Duodenal mucosa (tissue), 2 donors: ENCODE measurements around the gene NLRC5.

ENCODE experiments used
- H3K27ac ChIP-seq: one replicate; pipeline ENCODE4 v1.7.0; 2013; ENCODE audit warnings: low read depth, low read length
- H3K27me3 ChIP-seq, 2 donors: one replicate each; pipeline ENCODE4 v1.7.0; 2013; ENCODE audit warnings: low read length in 2 of 2, control low read depth in 1 of 2; ENCODE audit not compliant: insufficient read depth in 2 of 2, control insufficient read depth in 1 of 2
- H3K36me3 ChIP-seq, 2 donors: one replicate each; pipeline ENCODE4 v1.7.0; 2013; ENCODE audit warnings: low read length in 2 of 2, control low read depth in 1 of 2; ENCODE audit not compliant: insufficient read depth in 2 of 2, control insufficient read depth in 1 of 2
- H3K4me1 ChIP-seq, 2 donors: one replicate each; pipeline ENCODE4 v1.7.0; 2013; ENCODE audit warnings: low read length in 2 of 2, control low read depth in 1 of 2; ENCODE audit not compliant: insufficient read depth in 2 of 2, control insufficient read depth in 1 of 2
- H3K4me3 ChIP-seq, 2 donors: one replicate each; pipeline ENCODE4 v1.7.0; 2013; ENCODE audit warnings: low read length in 2 of 2, low read depth in 1 of 2
- H3K9ac ChIP-seq, 2 donors: one replicate each; pipeline ENCODE4 v1.7.0; 2013; ENCODE audit warnings: low read length in 2 of 2, low read depth in 1 of 2
- H3K9me3 ChIP-seq, 2 donors: one replicate each; pipeline ENCODE4 v1.7.0; 2013; ENCODE audit warnings: low read length in 2 of 2, control low read depth in 1 of 2; ENCODE audit not compliant: control insufficient read depth in 1 of 2

Gene NLRC5

GRCh38 chr16:57009643-57010170 is 20.4 kb downstream of the NLRC5 start:
- H3K27me3 ChIP-seq, result no peaks in the 10 kb centered on the region
- peaks cover 2 to 4% of the 10 kb centered on the region in 2 donors for H3K36me3 ChIP-seq
- H3K9me3 ChIP-seq, result no peaks in the 10 kb centered on the region
- peaks cover 3 to 6% of the 10 kb centered on the region in 2 donors for H3K4me1 ChIP-seq
- no peak overlapping the region for H3K9ac ChIP-seq
- no peak overlapping the region for H3K4me3 ChIP-seq
- H3K27ac ChIP-seq, result no peak overlapping the region

GRCh38 chr16:57012353-57012752 is 23.0 kb downstream of the NLRC5 start:
- no peaks in the 10 kb centered on the region for H3K9me3 ChIP-seq
- no peak overlapping the region for H3K9ac ChIP-seq
- no peak overlapping the region for H3K4me3 ChIP-seq
- H3K4me1 ChIP-seq, result peaks cover 3 to 6% of the 10 kb centered on the region in 2 donors
- peaks cover 0 to 4% of the 10 kb centered on the region in 2 donors for H3K36me3 ChIP-seq
- H3K27ac ChIP-seq, result no peak overlapping the region
- H3K27me3 ChIP-seq, result no peaks in the 10 kb centered on the region

- no peak overlapping the region for H3K9ac ChIP-seq
- no peak overlapping the region for H3K27ac ChIP-seq
- no peaks in the 10 kb centered on the region for H3K9me3 ChIP-seq
- peaks cover 5 to 12% of the 10 kb centered on the region in 2 donors for H3K36me3 ChIP-seq
- H3K4me3 ChIP-seq, result no peak overlapping the region
- H3K27me3 ChIP-seq, result no peaks in the 10 kb centered on the region
- peaks cover 3 to 6% of the 10 kb centered on the region in 2 donors for H3K4me1 ChIP-seq
Measured at GRCh38 chr16:57013229-57013628, 23.9 kb downstream of the NLRC5 start.

- Histone ChIP-seq H3K27ac (no peak overlapping the region), H3K9ac (peak overlapping the region in 1 of 2 donors; percentile 10), H3K4me3 (no peak overlapping the region), H3K9me3 (no peaks in the 10 kb centered on the region), H3K4me1 (peaks cover 3 to 6% of the 10 kb centered on the region in 2 donors), H3K36me3 (peaks cover 10 to 15% of the 10 kb centered on the region in 2 donors), H3K27me3 (no peaks in the 10 kb centered on the region)
Measured at GRCh38 chr16:57013902-57014301, 24.5 kb downstream of the NLRC5 start.

- no peak overlapping the region for H3K4me3 ChIP-seq
- no peak overlapping the region for H3K27ac ChIP-seq
- no peak overlapping the region for H3K9ac ChIP-seq
- H3K27me3 ChIP-seq, result no peaks in the 10 kb centered on the region
- H3K4me1 ChIP-seq, result peaks cover 3 to 6% of the 10 kb centered on the region in 2 donors
- H3K36me3 ChIP-seq, result peaks cover 22 to 28% of the 10 kb centered on the region in 2 donors
- H3K9me3 ChIP-seq, result no peaks in the 10 kb centered on the region
Measured at GRCh38 chr16:57016301-57016700, 26.9 kb downstream of the NLRC5 start.

GRCh38 chr16:57016831-57017230 is 27.5 kb downstream of the NLRC5 start:
- peaks cover 27 to 34% of the 10 kb centered on the region in 2 donors for H3K36me3 ChIP-seq
- H3K9me3 ChIP-seq, result no peaks in the 10 kb centered on the region
- no peak overlapping the region for H3K27ac ChIP-seq
- no peaks in the 10 kb centered on the region for H3K27me3 ChIP-seq
- H3K4me1 ChIP-seq, result peaks cover 3 to 6% of the 10 kb centered on the region in 2 donors
- H3K4me3 ChIP-seq, result no peak overlapping the region
- no peak overlapping the region for H3K9ac ChIP-seq

GRCh38 chr16:57017251-57017650 is 27.9 kb downstream of the NLRC5 start:
- Histone ChIP-seq H3K9ac (no peak overlapping the region), H3K4me3 (no peak overlapping the region), H3K36me3 (peaks cover 32 to 38% of the 10 kb centered on the region in 2 donors), H3K27me3 (no peaks in the 10 kb centered on the region), H3K9me3 (no peaks in the 10 kb centered on the region), H3K4me1 (peaks cover 3 to 6% of the 10 kb centered on the region in 2 donors), H3K27ac (no peak overlapping the region)

GRCh38 chr16:57019746-57020145 is 30.4 kb downstream of the NLRC5 start:
- Histone ChIP-seq H3K9ac (no peak overlapping the region), H3K4me3 (no peak overlapping the region), H3K36me3 (peaks cover 42 to 52% of the 10 kb centered on the region in 2 donors), H3K9me3 (no peaks in the 10 kb centered on the region), H3K27me3 (no peaks in the 10 kb centered on the region), H3K27ac (no peak overlapping the region), H3K4me1 (no peaks in the 10 kb centered on the region)

- no peak overlapping the region for H3K27ac ChIP-seq
- H3K9me3 ChIP-seq, result no peaks in the 10 kb centered on the region
- peaks cover 0 to 1% of the 10 kb centered on the region in 2 donors for H3K4me1 ChIP-seq
- no peak overlapping the region for H3K4me3 ChIP-seq
- no peak overlapping the region for H3K9ac ChIP-seq
- H3K27me3 ChIP-seq, result no peaks in the 10 kb centered on the region
- H3K36me3 ChIP-seq, result peaks cover 42 to 52% of the 10 kb centered on the region in 2 donors
Measured at GRCh38 chr16:57020651-57021050, 31.3 kb downstream of the NLRC5 start.

GRCh38 chr16:57021757-57022156 is 32.4 kb downstream of the NLRC5 start:
- Histone ChIP-seq H3K36me3 (peaks cover 42 to 55% of the 10 kb centered on the region in 2 donors), H3K4me1 (peaks cover 0 to 10% of the 10 kb centered on the region in 2 donors), H3K9ac (no peak overlapping the region), H3K27ac (no peak overlapping the region), H3K9me3 (no peaks in the 10 kb centered on the region), H3K4me3 (no peak overlapping the region), H3K27me3 (no peaks in the 10 kb centered on the region)
